Loucy (cell line): ENCODE results near the gene SMURF1.

Experiments used
- H2AFZ ChIP-seq: fragments of 200-600 bp; sonication (generic); 2 replicates; pipeline ENCODE4 v1.6.0; 2016; ENCODE audit warnings: antibody characterized with exemption, mild to moderate bottlenecking, low read length, moderate library complexity
- H3F3A ChIP-seq: fragments of 200-600 bp; 2 replicates; pipeline ENCODE4 v1.6.0; 2016; ENCODE audit warnings: antibody characterized with exemption, low read depth, mild to moderate bottlenecking
- H3K27me3 ChIP-seq: fragments of 200-600 bp; sonication (generic); 2 replicates; pipeline ENCODE4 v1.6.1; 2014; ENCODE audit warnings: low read length, mild to moderate bottlenecking; ENCODE audit not compliant: insufficient read depth, poor library complexity, severe bottlenecking
- H3K36me3 ChIP-seq: fragments of 200-600 bp; sonication (generic); 2 replicates; pipeline ENCODE4 v1.6.1; 2016; ENCODE audit warnings: low read length; ENCODE audit not compliant: insufficient read depth
- H3K4me1 ChIP-seq: fragments of 200-600 bp; sonication (generic); 2 replicates; pipeline ENCODE4 v1.5.1; 2014; ENCODE audit warnings: low read length, mild to moderate bottlenecking; ENCODE audit not compliant: insufficient read depth, poor library complexity, severe bottlenecking
- H3K4me2 ChIP-seq: fragments of 200-600 bp; sonication (generic); 2 replicates; pipeline ENCODE4 v1.6.0; 2014; ENCODE audit warnings: antibody characterized with exemption, low read length, low read depth, mild to moderate bottlenecking; ENCODE audit not compliant: poor library complexity, severe bottlenecking
- H3K4me3 ChIP-seq: fragments of 200-600 bp; sonication (generic); 2 replicates; pipeline ENCODE4 v1.5.1; 2014; ENCODE audit warnings: low read length, mild to moderate bottlenecking, mixed read lengths; ENCODE audit not compliant: poor library complexity, severe bottlenecking
- H3K79me2 ChIP-seq: fragments of 200-600 bp; sonication (generic); 2 replicates; pipeline ENCODE4 v1.6.1; 2014; ENCODE audit warnings: low read length; ENCODE audit not compliant: insufficient read depth
- H3K9ac ChIP-seq: fragments of 200-600 bp; sonication (generic); 2 replicates; pipeline ENCODE4 v1.6.0; 2014; ENCODE audit warnings: mild to moderate bottlenecking, low read depth, low read length, moderate library complexity; ENCODE audit not compliant: poor library complexity, severe bottlenecking
- H3K9me2 ChIP-seq: fragments of 200-600 bp; sonication (generic); replicated peaks from 2 replicates; pipeline ENCODE4 v1.6.1; 2016; ENCODE audit warnings: low read depth, low read length, mixed read lengths
- H3K9me3 ChIP-seq: fragments of 200-600 bp; sonication (generic); 2 replicates; pipeline ENCODE4 v1.6.1; 2014; ENCODE audit warnings: mild to moderate bottlenecking, antibody characterized with exemption, low read length, low read depth; ENCODE audit not compliant: insufficient read depth
- H4K20me1 ChIP-seq: fragments of 200-600 bp; sonication (generic); 2 replicates; pipeline ENCODE4 v1.6.0; 2014; ENCODE audit warnings: antibody characterized with exemption, low read length, mild to moderate bottlenecking; ENCODE audit not compliant: insufficient read depth, poor library complexity, severe bottlenecking
- EZH2phosphoT487 ChIP-seq: fragments of 200-600 bp; IDR thresholded peaks from 2 replicates; pipeline ENCODE4 v1.6.1; 2018; ENCODE audit warnings: antibody characterized with exemption, mild to moderate bottlenecking, moderate library complexity, borderline replicate concordance
- TF ChIP-seq, protein P1 (sequence below): fragments of 200-600 bp; sonication (generic); conservative IDR thresholded peaks from 2 replicates; pipeline ENCODE4 v1.5.1; 2014; ENCODE audit warnings: mild to moderate bottlenecking, antibody characterized with exemption, low read length

The SMURF1 gene

DNA sequence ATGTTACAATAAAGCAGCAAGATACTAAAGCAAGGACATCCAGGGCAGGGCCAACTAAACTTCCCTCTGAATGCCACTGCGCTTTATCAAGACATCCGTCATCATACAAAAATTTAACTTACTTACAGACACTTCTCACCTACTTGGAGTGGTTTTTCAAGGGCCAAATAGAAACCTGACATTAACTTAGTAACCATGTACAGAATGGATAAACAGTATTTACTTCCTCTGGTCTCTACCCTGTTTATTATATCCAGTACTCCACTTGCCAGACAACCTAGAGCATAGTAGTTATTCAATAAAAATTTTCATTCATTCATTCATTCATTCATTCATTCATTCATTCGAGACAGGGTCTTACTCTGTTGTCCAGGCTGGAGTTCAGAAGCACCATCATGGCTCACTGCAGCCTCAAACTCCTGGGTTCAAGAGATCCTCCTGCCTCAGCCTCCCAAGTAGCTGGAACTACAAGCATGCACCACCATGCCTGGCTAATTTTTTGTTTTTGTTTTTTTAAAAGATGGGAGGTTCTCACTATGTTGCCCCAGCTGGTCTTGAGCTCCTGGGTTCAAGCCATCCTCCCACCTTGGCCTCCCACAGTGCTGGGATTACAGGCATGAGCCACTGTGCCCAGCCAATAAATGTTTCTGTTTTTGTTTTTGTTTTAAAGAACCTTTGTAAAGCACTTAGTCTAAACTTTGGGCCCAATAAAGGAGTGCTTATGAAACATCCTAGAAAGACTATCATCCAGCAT is 19.0 kb downstream of the SMURF1 start:
- H3K4me3 ChIP-seq = no peak overlapping the region
- peaks cover 10% of the 10 kb centered on the region for H3K4me1 ChIP-seq
- H4K20me1 ChIP-seq = peaks cover 54% of the 10 kb centered on the region
- H3K4me2 ChIP-seq = no peak overlapping the region
- H3F3A ChIP-seq = no peaks in the 10 kb centered on the region
- peaks cover 85% of the 10 kb centered on the region for H3K79me2 ChIP-seq
- H3K9me2 ChIP-seq = no peaks in the 10 kb centered on the region
- H3K36me3 ChIP-seq = peaks cover 5% of the 10 kb centered on the region; the same call in 1 of the 2 replicates
- H3K9me3 ChIP-seq = 0 out of 2 replicates have a peak, but pooled peaks cover 3% of the 10 kb centered on the region
- H3K27me3 ChIP-seq = no peaks in the 10 kb centered on the region
- TF ChIP-seq, protein P1, sequence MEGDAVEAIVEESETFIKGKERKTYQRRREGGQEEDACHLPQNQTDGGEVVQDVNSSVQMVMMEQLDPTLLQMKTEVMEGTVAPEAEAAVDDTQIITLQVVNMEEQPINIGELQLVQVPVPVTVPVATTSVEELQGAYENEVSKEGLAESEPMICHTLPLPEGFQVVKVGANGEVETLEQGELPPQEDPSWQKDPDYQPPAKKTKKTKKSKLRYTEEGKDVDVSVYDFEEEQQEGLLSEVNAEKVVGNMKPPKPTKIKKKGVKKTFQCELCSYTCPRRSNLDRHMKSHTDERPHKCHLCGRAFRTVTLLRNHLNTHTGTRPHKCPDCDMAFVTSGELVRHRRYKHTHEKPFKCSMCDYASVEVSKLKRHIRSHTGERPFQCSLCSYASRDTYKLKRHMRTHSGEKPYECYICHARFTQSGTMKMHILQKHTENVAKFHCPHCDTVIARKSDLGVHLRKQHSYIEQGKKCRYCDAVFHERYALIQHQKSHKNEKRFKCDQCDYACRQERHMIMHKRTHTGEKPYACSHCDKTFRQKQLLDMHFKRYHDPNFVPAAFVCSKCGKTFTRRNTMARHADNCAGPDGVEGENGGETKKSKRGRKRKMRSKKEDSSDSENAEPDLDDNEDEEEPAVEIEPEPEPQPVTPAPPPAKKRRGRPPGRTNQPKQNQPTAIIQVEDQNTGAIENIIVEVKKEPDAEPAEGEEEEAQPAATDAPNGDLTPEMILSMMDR = no peak
- no peak for TF ChIP-seq EZH2phosphoT487
- H3K9ac ChIP-seq = no peak overlapping the region
- H2AFZ ChIP-seq = no peak overlapping the region

DNA sequence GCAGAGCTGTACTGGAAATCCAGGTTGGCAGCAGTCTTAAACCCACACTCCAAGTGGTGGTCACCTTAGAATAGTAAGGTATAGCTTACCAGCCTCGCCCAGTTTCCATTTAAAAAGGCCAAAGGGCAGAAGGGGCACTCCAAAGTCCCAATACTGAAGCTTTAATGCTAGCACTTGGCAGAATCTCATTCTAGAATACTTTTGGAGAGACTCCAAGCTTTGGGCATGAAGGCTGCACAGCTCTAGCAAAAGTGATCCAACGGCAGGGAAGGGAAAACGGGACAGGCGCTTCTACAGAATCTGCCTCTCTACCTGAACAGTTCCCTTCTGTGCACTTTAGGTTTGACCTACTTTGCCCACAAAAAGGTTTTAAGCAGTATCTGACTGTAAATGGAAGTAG is 19.7 kb downstream of the SMURF1 start:
- Histone ChIP-seq H3K9ac (no peak overlapping the region), H3K9me3 (0 out of 2 replicates have a peak, but pooled peaks cover 4% of the 10 kb centered on the region), H3K79me2 (peaks cover 85% of the 10 kb centered on the region), H3K4me1 (peaks cover 10% of the 10 kb centered on the region), H2AFZ (no peak overlapping the region), H4K20me1 (peaks cover 52% of the 10 kb centered on the region), H3F3A (no peaks in the 10 kb centered on the region), H3K9me2 (no peaks in the 10 kb centered on the region), H3K27me3 (no peaks in the 10 kb centered on the region), H3K36me3 (peaks cover 11% of the 10 kb centered on the region; the same call in 1 of the 2 replicates), H3K4me3 (no peak overlapping the region), H3K4me2 (no peak overlapping the region)
- TF ChIP-seq EZH2phosphoT487 = no peak
- TF ChIP-seq, protein P1 = no peak

DNA sequence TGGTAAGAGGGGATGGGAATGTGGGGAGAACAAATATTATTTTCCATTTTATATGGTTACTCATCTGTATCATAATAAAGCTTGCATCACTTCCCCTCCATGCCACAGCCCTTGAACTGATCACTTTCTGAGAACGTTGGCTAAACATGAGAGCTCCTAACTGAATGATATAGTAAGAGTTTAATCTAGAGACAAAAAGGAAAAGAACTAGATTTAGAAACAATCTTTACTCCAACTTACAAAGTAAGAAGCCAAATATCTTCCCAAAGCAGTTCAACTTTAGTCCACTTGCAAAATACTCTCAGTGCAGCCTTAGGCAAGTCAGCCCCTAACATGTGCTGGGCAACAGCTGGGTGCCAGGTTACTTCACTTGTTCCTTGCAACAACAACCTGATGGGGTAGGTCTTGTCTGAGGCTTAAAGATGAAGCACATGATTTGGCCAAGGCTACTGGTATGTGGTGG is 20.3 kb downstream of the SMURF1 start:
- H3K79me2 ChIP-seq = peaks cover 80% of the 10 kb centered on the region
- TF ChIP-seq, protein P1 = no peak
- no peak for TF ChIP-seq EZH2phosphoT487
- H4K20me1 ChIP-seq = peaks cover 47% of the 10 kb centered on the region
- H3K9me2 ChIP-seq = no peaks in the 10 kb centered on the region
- no peak overlapping the region for H3K4me3 ChIP-seq
- H2AFZ ChIP-seq = no peak overlapping the region
- H3K9me3 ChIP-seq = 0 out of 2 replicates have a peak, but pooled peaks cover 4% of the 10 kb centered on the region
- no peaks in the 10 kb centered on the region for H3K27me3 ChIP-seq
- no peak overlapping the region for H3K4me2 ChIP-seq
- no peak overlapping the region for H3K9ac ChIP-seq
- H3K36me3 ChIP-seq = peaks cover 11% of the 10 kb centered on the region; the same call in 1 of the 2 replicates
- H3K4me1 ChIP-seq = peaks cover 10% of the 10 kb centered on the region
- H3F3A ChIP-seq = no peaks in the 10 kb centered on the region
